ENCODE data around the gene PNPLA5. TPM values are rescaled to one million over a fixed set of nuclear protein-coding genes. Genes with fewer than 3 reads are reported as not detected.

The PNPLA5 gene
- total RNA-seq, 1 donor from 2014 or later: not detected

DNA sequence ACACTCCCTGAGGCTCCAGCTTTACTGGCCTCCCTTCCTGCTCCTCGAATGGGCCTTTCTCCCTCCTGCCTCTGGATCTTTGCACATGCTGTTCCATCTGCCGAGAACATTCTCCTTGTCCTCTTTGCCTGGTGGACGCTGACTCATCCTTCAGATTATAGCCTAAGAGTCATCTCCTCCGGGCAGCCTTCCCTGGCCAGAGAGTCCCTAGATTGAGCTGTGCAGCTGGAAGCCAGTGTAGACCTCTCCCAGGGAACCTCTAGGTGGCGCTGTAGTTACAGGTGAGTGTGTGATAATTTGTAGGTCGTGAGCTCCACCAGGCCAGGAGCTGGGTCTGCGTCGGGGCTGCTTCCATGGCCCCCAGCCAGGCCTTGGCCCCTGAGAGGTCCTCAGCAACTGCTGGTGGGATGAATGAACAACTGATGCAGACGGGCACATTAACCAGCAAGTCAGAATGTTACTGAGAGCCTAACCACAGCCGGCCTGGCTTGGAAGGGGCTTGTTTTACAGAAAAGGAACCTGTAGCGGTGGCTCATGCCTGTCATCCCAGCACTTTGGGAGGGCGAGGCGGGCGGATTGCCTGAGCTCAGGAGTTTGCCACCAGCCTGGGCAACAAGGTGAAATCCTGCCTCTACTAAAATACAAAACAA, 8.7 kb downstream of the PNPLA5 start:
- Histone ChIP-seq H3K27ac (ENCODE audit: low read depth, low read length) (no peak overlapping the region), H3K9me3 (ENCODE audit: control insufficient read depth in 3 of 3, low read length in 3 of 3) (peaks cover 0 to 2% (median 2%) of the 10 kb centered on the region in 3 donors), H3K4me1 (ENCODE audit: control insufficient read depth in 3 of 3, insufficient read depth in 3 of 3, low read length in 3 of 3) (no peaks in the 10 kb centered on the region), H3K27me3 (ENCODE audit: control insufficient read depth in 3 of 3, insufficient read depth in 3 of 3, low read length in 3 of 3) (peaks cover 14 to 49% (median 43%) of the 10 kb centered on the region in 3 donors), H3K9ac (ENCODE audit: low read depth in 1 of 3, low read length in 3 of 3) (no peak overlapping the region), H3K36me3 (ENCODE audit: control insufficient read depth in 3 of 3, insufficient read depth in 3 of 3, low read length in 3 of 3) (no peaks in the 10 kb centered on the region), H3K4me3 (ENCODE audit: low read length in 3 of 3) (no peak overlapping the region)

DNA sequence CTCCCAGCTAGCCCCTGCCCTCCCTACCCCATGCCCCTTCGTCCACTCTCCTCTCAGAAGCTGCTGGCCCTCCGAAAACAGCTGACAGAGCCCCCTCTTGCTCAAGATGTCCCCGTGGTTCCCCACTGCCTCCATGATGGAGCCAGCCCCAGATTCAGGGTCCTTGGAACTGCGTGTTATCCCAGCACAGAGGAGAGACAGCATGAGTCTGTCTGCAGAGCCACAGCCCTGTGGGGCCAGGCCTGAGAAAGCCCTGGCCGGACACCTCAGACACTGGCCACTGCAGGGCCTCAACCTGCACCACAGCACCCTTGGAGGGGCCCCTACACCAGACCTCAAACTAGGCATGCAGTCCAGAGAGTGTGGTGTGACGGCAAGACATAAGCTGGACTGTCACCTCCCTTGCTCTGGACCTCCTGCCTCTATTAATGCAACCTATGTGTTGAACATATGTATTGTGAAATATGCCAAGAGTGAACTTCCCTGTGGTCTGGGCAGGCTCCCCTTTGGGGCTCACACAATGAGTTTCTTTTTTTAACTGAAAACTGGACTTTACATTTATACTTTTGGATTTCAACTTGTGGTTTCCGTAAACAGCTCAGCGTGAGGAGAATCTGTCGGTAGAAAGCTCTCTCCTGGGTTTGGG, 9.6 kb downstream of the PNPLA5 start:
- Histone ChIP-seq H3K4me3 (ENCODE audit: low read length in 3 of 3) (no peak overlapping the region), H3K27ac (ENCODE audit: low read depth, low read length) (no peak overlapping the region), H3K27me3 (ENCODE audit: control insufficient read depth in 3 of 3, insufficient read depth in 3 of 3, low read length in 3 of 3) (peaks cover 16 to 46% (median 41%) of the 10 kb centered on the region in 3 donors), H3K4me1 (ENCODE audit: control insufficient read depth in 3 of 3, insufficient read depth in 3 of 3, low read length in 3 of 3) (no peaks in the 10 kb centered on the region), H3K36me3 (ENCODE audit: control insufficient read depth in 3 of 3, insufficient read depth in 3 of 3, low read length in 3 of 3) (no peaks in the 10 kb centered on the region), H3K9me3 (ENCODE audit: control insufficient read depth in 3 of 3, low read length in 3 of 3) (peaks cover 0 to 2% (median 2%) of the 10 kb centered on the region in 3 donors), H3K9ac (ENCODE audit: low read depth in 1 of 3, low read length in 3 of 3) (no peak overlapping the region)

DNA sequence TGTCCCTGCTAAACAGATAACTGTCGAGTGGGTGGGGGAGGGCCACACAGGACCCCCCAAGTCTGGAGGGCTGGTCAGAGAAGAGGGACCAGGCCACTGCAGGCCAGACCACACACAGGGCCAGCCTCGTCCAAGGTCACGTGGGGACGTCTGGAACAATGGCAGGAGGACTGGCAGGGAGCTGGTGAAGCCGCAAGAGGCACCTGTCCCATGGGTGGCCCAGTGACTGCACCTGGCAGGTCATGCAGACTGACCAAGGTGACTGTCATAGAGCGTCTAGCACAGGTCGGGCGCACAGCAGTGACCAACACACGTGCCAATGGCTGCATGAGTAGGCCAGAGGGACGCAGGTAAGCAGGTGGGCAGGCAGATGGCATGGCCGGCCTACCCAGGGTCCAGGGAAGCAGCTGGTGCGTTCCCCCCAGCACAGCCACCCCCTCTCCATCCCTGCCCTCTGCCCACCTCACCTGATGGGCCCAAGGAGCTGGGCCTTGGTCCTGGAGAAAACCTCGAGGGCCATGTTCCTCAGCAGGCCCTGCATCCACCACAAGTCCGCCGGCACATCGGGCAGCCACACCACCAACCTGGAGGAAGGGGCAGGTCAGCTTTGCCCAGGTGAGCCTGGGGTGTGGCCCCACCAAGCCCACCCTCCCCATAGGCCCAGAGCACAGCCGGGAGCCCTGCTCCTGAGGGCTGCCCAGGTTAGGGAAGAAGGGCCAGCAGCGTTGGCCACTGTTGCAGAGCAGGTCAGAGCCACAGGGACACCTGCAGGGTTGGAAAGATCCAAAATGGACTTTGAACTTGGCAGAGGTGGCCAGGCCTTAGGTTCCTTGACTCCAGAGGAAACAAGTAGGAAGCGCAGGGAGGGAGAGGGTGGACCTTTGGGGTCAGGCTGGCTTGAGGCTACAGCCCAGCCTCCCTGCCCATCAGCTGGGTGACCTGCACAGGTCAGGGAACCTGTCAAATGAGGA, 10.4 kb downstream of the PNPLA5 start:
- Histone ChIP-seq H3K36me3 (ENCODE audit: control insufficient read depth in 3 of 3, insufficient read depth in 3 of 3, low read length in 3 of 3) (no peaks in the 10 kb centered on the region), H3K4me3 (ENCODE audit: low read length in 3 of 3) (no peak overlapping the region), H3K9me3 (ENCODE audit: control insufficient read depth in 3 of 3, low read length in 3 of 3) (peaks cover 0 to 2% (median 2%) of the 10 kb centered on the region in 3 donors), H3K9ac (ENCODE audit: low read depth in 1 of 3, low read length in 3 of 3) (no peak overlapping the region), H3K4me1 (ENCODE audit: control insufficient read depth in 3 of 3, insufficient read depth in 3 of 3, low read length in 3 of 3) (no peaks in the 10 kb centered on the region), H3K27me3 (ENCODE audit: control insufficient read depth in 3 of 3, insufficient read depth in 3 of 3, low read length in 3 of 3) (peaks cover 18 to 42% (median 41%) of the 10 kb centered on the region in 3 donors), H3K27ac (ENCODE audit: low read depth, low read length) (no peak overlapping the region)

DNA sequence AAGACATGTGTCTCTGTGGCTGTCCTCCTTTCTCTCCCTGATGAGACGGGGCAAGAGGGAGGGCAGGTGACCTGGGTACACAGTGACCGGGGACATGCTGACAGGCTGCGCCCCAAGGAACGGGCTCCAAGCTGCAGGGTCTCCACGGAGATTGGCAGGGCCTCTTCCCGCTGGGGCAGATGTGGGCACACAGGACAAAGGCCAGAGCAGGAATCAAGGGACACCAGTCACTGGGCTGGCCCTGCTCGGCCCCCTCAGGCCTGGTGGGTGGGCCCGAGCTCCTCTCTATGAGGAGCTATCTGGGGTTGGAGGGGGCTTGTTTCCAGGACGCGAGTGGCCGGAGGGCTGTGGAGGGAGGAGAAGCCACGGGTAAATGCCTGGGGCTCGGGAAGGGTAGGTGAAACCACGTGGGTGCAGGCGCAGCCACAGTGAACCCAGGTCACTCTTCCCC, 11.2 kb downstream of the PNPLA5 start:
- H3K27ac ChIP-seq (ENCODE audit: low read depth, low read length): no peak overlapping the region
- H3K27me3 ChIP-seq (ENCODE audit: control insufficient read depth in 3 of 3, insufficient read depth in 3 of 3, low read length in 3 of 3): peaks cover 16 to 40% (median 37%) of the 10 kb centered on the region in 3 donors
- no peak overlapping the region for H3K4me3 ChIP-seq (ENCODE audit: low read length in 3 of 3)
- no peaks in the 10 kb centered on the region for H3K4me1 ChIP-seq (ENCODE audit: control insufficient read depth in 3 of 3, insufficient read depth in 3 of 3, low read length in 3 of 3)
- peaks cover 0 to 2% (median 2%) of the 10 kb centered on the region in 3 donors for H3K9me3 ChIP-seq (ENCODE audit: control insufficient read depth in 3 of 3, low read length in 3 of 3)
- H3K36me3 ChIP-seq (ENCODE audit: control insufficient read depth in 3 of 3, insufficient read depth in 3 of 3, low read length in 3 of 3): no peaks in the 10 kb centered on the region
- no peak overlapping the region for H3K9ac ChIP-seq (ENCODE audit: low read depth in 1 of 3, low read length in 3 of 3)

DNA sequence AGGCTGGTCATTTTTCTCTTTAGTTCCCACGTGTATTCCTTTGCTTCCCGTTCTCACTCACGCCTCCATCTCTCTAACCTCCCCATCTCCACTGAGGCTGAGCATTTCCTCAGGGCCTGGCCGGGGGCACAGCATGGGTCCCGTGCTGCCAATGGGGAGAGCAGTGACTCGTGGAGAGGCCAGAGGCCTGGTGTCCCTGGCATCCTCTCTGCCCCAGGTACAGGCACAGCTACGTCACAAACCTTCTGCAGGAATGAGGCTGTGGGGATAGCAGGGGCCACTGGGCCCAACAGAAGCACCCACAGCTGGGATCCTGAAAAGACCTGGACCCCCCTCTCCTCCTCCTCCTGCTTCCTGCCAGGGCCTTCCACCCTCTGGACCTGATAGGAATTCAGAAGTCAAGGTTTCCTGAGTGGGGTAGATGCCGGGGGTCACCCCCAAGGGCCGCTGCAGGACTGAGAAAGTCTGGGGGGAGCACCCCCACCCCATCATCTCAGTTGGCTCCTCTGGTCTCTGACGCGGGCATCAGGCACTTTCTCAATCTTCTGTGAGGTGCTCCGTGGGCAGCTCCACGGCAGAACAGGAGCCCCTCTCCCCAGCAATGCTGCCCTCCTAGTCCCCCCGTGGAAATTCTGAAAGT, 11.8 kb downstream of the PNPLA5 start:
- Histone ChIP-seq H3K36me3 (ENCODE audit: control insufficient read depth in 3 of 3, insufficient read depth in 3 of 3, low read length in 3 of 3) (no peaks in the 10 kb centered on the region), H3K9ac (ENCODE audit: low read depth in 1 of 3, low read length in 3 of 3) (no peak overlapping the region), H3K27ac (ENCODE audit: low read depth, low read length) (no peak overlapping the region), H3K9me3 (ENCODE audit: control insufficient read depth in 3 of 3, low read length in 3 of 3) (peaks cover 0 to 2% (median 2%) of the 10 kb centered on the region in 3 donors), H3K27me3 (ENCODE audit: control insufficient read depth in 3 of 3, insufficient read depth in 3 of 3, low read length in 3 of 3) (peaks cover 13 to 37% (median 34%) of the 10 kb centered on the region in 3 donors), H3K4me1 (ENCODE audit: control insufficient read depth in 3 of 3, insufficient read depth in 3 of 3, low read length in 3 of 3) (no peaks in the 10 kb centered on the region), H3K4me3 (ENCODE audit: low read length in 3 of 3) (no peak overlapping the region)

DNA sequence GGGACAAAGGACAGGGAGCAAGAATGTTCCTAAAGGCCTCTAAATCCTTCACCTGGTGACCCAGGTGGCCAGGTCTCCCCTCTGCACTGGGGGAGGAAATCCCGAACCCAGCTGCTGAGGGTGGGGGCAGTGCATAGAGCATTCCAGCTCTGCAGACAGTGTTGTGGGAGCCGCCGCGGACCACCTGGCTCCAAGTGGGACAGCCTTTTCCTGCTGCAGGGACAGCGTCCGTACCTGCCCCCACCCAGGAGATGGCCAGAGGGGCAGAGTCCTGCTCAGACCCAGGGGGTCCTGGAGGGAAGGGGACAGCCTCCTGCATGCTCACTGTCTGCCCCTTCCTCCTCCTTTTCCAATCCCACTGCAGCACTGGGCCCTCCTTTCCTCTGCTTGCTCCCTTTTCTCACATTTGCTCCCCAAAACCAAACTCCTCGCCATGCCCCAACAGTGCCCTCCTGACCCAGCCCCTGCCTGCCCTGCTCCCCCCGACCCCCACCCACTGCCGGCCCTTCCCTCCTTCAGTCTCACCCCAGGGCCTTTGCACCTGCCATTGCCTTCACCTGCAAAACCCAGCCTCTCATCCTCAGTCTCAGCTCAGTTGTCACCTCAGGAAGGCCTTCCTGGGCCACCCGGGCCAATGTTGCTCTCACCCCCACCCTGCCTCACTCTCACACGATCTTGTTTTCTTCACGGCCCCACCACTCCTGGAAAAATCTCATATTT, 12.8 kb downstream of the PNPLA5 start:
- Histone ChIP-seq H3K4me3 (ENCODE audit: low read length in 3 of 3) (no peak overlapping the region), H3K36me3 (ENCODE audit: control insufficient read depth in 3 of 3, insufficient read depth in 3 of 3, low read length in 3 of 3) (no peaks in the 10 kb centered on the region), H3K4me1 (ENCODE audit: control insufficient read depth in 3 of 3, insufficient read depth in 3 of 3, low read length in 3 of 3) (no peaks in the 10 kb centered on the region), H3K9ac (ENCODE audit: low read depth in 1 of 3, low read length in 3 of 3) (no peak overlapping the region), H3K27me3 (ENCODE audit: control insufficient read depth in 3 of 3, insufficient read depth in 3 of 3, low read length in 3 of 3) (peaks cover 13 to 44% (median 29%) of the 10 kb centered on the region in 3 donors), H3K27ac (ENCODE audit: low read depth, low read length) (no peak overlapping the region), H3K9me3 (ENCODE audit: control insufficient read depth in 3 of 3, low read length in 3 of 3) (peaks cover 0 to 2% (median 2%) of the 10 kb centered on the region in 3 donors)

DNA sequence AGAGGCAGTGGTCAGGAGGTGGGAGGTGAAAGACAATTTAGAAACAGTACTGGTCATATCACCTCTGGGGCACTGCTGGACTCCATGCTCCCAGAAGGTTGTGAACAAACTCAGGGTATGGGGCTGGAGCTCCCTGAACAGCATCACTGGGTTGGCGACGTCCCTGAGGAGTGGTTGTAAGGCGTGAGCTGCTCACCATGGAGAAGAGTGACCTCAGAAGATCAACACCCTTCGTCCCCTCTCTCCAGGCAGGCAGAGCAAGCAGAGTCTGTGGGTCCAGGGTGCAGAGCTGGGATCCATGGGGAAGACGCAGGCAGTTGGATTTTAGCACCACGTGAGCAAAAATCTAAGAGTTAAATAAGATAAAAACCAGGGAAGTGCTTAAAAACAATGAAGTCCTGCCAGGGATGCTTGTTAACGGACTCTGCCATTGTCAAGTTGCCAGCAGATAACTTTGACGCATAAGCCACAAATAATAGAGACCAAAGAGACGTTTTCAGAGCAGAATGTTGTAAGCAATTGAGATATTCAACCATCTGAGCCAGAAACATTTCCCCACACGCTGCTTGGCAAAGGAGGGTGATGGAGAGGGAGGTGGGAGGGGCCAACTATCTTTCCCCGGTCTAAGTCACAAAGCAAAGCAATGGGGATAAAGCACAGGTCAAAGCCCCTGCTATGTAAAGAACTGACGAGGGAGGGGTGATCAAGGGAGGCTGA, 13.6 kb downstream of the PNPLA5 start:
- Histone ChIP-seq H3K27me3 (ENCODE audit: control insufficient read depth in 3 of 3, insufficient read depth in 3 of 3, low read length in 3 of 3) (peaks cover 13 to 44% (median 29%) of the 10 kb centered on the region in 3 donors), H3K9me3 (ENCODE audit: control insufficient read depth in 3 of 3, low read length in 3 of 3) (peaks cover 0 to 2% (median 2%) of the 10 kb centered on the region in 3 donors), H3K4me3 (ENCODE audit: low read length in 3 of 3) (no peak overlapping the region), H3K9ac (ENCODE audit: low read depth in 1 of 3, low read length in 3 of 3) (no peak overlapping the region), H3K27ac (ENCODE audit: low read depth, low read length) (no peak overlapping the region), H3K4me1 (ENCODE audit: control insufficient read depth in 3 of 3, insufficient read depth in 3 of 3, low read length in 3 of 3) (no peaks in the 10 kb centered on the region), H3K36me3 (ENCODE audit: control insufficient read depth in 3 of 3, insufficient read depth in 3 of 3, low read length in 3 of 3) (no peaks in the 10 kb centered on the region)

DNA sequence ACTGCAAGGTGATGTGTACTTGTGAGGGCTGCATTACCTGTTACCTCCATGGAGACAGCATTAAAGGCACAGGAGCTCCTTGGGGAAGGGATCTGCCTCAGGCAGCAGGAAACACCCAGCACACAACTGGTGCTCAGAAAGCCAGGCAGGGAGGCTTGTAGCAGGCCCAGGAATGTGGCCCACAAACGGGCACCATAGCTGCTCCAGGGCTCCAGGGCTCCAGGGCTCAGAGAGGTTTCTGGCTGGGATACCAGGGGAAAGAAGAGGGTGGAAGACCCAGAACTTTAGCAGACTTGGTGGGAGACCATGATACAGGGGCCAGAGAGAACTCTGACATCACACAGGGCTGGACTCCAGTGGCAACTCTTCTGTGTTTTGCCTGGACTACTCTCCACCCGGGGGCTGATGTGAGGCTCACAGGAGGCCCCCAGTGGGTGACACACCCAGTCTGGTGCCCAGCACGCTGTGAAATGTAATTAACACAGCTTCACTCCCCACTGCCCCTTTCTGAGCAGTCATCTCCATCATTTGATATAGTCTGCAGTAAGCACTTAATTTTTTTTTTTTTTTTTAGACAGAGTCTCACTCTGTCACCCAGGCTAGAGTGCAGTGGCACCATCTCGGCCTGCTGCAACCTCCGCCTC, 14.8 kb downstream of the PNPLA5 start:
- Histone ChIP-seq H3K36me3 (ENCODE audit: control insufficient read depth in 3 of 3, insufficient read depth in 3 of 3, low read length in 3 of 3) (no peaks in the 10 kb centered on the region), H3K9ac (ENCODE audit: low read depth in 1 of 3, low read length in 3 of 3) (no peak overlapping the region), H3K4me3 (ENCODE audit: low read length in 3 of 3) (no peak overlapping the region), H3K9me3 (ENCODE audit: control insufficient read depth in 3 of 3, low read length in 3 of 3) (no peaks in the 10 kb centered on the region), H3K4me1 (ENCODE audit: control insufficient read depth in 3 of 3, insufficient read depth in 3 of 3, low read length in 3 of 3) (no peaks in the 10 kb centered on the region), H3K27me3 (ENCODE audit: control insufficient read depth in 3 of 3, insufficient read depth in 3 of 3, low read length in 3 of 3) (peaks cover 13 to 44% (median 29%) of the 10 kb centered on the region in 3 donors), H3K27ac (ENCODE audit: low read depth, low read length) (no peak overlapping the region)

Data from skeletal muscle tissue (tissue), 4 donors.